WERI-Rb-1 (cell line): ENCODE data around the gene KLHL24.
"Not testable (repeated sequence)": the region's sequence is repeated elsewhere in the genome, so short reads cannot be mapped to it uniquely, and the experiment has no call there.

Source experiments
- DNase-seq: peaks from one replicate; pipeline ENCODE4 v3.0.0-alpha.2; 2020
- H3K27ac ChIP-seq: fragments of 250-450 bp; sonication (Bioruptor Pico); 2 replicates; pipeline ENCODE4 v1.5.1; 2020; ENCODE audit warnings: mild to moderate bottlenecking, moderate library complexity
- H3K27me3 ChIP-seq: fragments of 250-450 bp; sonication (Bioruptor Pico); 2 replicates; pipeline ENCODE4 v1.5.1; 2021; ENCODE audit warnings: mild to moderate bottlenecking, low read depth, moderate library complexity; ENCODE audit not compliant: insufficient read depth, severe bottlenecking
- H3K36me3 ChIP-seq: fragments of 250-450 bp; sonication (Bioruptor Pico); 2 replicates; pipeline ENCODE4 v1.5.1; 2020; ENCODE audit warnings: mild to moderate bottlenecking, moderate library complexity
- H3K4me3 ChIP-seq: 2 replicates; pipeline ENCODE4 v1.5.1; 2011; ENCODE audit warnings: low read depth, mild to moderate bottlenecking, control low read depth, low read length
- H3K9me3 ChIP-seq: fragments of 250-450 bp; sonication (Bioruptor Pico); 2 replicates; pipeline ENCODE4 v1.5.1; 2021; ENCODE audit warnings: mild to moderate bottlenecking, moderate library complexity; ENCODE audit not compliant: severe bottlenecking
- TF ChIP-seq, protein P1 (sequence below): IDR thresholded peaks from 2 replicates; pipeline ENCODE4 v1.5.1; 2011; ENCODE audit warnings: low read depth, mild to moderate bottlenecking, control low read depth, inconsistent platforms, low read length

The KLHL24 gene

DNA sequence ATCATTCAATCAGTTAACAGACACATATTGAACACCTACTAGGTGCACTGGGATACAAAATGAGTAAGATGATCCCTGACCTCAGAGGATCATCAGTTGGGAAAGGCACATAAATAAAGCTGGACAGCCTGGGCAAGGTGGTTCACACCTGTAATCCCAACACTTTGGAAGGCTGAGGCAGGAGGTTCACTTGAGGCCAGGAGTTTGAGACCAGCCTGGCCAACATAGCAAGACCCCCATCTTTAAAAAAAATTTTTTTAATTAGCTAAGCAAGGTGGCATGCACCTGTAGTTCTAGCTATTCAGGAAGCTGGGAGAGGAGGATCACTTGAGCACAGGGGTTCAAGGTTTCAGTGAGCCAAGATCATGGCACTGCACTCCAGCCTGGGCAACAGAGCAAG, 3.7 kb upstream of the KLHL24 start:
- no peak overlapping the region for H3K4me3 ChIP-seq

DNA sequence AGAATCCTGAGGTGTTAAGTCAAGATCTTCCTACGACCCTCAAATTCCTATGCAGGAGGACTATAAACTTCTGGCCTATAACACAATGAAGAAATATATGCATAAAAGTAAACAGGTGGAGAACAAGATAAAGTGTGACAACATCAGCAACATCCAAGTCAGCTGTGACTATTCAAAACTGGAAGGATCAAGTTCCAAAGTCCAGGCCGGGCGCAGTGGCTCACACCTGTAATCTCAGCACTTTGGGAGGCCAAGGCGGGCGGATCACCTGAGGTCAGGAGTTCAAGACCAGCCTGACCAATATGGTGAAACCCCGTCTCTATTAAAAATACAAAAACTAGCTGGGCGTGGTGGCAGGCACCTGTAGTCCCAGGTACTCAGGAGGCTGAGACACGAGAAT, 2.7 kb upstream of the KLHL24 start:
- not testable (repeated sequence) for H3K36me3 ChIP-seq

More for the DNA sequence above, 3.7 kb upstream of the KLHL24 start:
- no peak overlapping the region for H3K27ac ChIP-seq
- H3K27me3 ChIP-seq: no peaks in the 10 kb centered on the region
- H3K9me3 ChIP-seq: no peaks in the 10 kb centered on the region
- H3K36me3 ChIP-seq: no peaks in the 10 kb centered on the region; the same call in 1 of the 2 replicates
- no peak for DNase-seq
- TF ChIP-seq, protein P1, sequence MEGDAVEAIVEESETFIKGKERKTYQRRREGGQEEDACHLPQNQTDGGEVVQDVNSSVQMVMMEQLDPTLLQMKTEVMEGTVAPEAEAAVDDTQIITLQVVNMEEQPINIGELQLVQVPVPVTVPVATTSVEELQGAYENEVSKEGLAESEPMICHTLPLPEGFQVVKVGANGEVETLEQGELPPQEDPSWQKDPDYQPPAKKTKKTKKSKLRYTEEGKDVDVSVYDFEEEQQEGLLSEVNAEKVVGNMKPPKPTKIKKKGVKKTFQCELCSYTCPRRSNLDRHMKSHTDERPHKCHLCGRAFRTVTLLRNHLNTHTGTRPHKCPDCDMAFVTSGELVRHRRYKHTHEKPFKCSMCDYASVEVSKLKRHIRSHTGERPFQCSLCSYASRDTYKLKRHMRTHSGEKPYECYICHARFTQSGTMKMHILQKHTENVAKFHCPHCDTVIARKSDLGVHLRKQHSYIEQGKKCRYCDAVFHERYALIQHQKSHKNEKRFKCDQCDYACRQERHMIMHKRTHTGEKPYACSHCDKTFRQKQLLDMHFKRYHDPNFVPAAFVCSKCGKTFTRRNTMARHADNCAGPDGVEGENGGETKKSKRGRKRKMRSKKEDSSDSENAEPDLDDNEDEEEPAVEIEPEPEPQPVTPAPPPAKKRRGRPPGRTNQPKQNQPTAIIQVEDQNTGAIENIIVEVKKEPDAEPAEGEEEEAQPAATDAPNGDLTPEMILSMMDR: no peak

DNA sequence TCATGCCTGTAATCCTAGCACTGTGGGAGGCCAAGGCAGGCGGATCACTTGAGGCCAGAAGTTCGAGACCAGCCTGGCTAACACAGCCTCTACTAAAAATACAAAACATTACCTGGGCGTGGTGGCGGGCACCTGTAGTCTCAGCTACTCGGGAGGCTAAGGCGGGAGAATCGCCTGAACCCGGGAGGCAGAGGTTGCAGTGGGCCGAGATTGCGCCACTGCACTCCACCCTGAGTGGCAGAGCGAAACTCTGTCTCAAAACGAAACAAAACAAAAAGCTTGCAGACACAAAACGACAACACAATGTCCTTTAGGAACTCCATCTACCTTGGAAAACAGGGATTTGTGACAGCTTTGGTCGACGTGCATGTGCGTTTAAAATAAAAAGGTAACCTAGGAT, 716 bp upstream of the KLHL24 start:
- TF ChIP-seq, protein P1: no peak
- H3K27me3 ChIP-seq: no peaks in the 10 kb centered on the region
- peak overlapping the region; percentile 98 for H3K27ac ChIP-seq
- peaks cover 4% of the 10 kb centered on the region; the same call in 1 of the 2 replicates for H3K36me3 ChIP-seq
- H3K4me3 ChIP-seq: peak overlapping the region; percentile 92
- no peaks in the 10 kb centered on the region for H3K9me3 ChIP-seq
- no peak for DNase-seq

More for the DNA sequence above, 2.7 kb upstream of the KLHL24 start:
- not testable (repeated sequence) for H3K27me3 ChIP-seq, DNase-seq, H3K27ac ChIP-seq, H3K9me3 ChIP-seq, H3K4me3 ChIP-seq

DNA sequence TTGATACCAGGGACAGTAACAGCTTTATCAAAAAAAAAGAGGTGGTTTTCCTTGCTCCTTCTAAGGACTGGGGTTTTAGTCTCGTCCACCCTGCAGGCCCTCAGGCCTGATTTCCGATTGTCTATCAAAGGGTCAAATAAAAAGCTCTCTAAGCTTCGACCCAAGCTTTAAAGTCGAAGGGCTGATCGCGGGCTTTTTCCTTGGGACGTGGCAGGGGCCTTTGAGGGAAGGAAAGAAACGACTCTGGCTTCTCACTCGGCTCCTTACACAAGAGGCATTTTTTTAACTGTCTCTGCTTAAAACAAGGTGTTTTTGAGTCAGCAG, 354 bp upstream of the KLHL24 start:
- Histone ChIP-seq H3K9me3 (no peaks in the 10 kb centered on the region), H3K4me3 (peak overlapping the region; percentile 92), H3K27ac (peak overlapping the region; percentile 98), H3K36me3 (peaks cover 4% of the 10 kb centered on the region; the same call in 1 of the 2 replicates), H3K27me3 (no peaks in the 10 kb centered on the region)
- no peak for DNase-seq
- TF ChIP-seq, protein P1: no peak

DNA sequence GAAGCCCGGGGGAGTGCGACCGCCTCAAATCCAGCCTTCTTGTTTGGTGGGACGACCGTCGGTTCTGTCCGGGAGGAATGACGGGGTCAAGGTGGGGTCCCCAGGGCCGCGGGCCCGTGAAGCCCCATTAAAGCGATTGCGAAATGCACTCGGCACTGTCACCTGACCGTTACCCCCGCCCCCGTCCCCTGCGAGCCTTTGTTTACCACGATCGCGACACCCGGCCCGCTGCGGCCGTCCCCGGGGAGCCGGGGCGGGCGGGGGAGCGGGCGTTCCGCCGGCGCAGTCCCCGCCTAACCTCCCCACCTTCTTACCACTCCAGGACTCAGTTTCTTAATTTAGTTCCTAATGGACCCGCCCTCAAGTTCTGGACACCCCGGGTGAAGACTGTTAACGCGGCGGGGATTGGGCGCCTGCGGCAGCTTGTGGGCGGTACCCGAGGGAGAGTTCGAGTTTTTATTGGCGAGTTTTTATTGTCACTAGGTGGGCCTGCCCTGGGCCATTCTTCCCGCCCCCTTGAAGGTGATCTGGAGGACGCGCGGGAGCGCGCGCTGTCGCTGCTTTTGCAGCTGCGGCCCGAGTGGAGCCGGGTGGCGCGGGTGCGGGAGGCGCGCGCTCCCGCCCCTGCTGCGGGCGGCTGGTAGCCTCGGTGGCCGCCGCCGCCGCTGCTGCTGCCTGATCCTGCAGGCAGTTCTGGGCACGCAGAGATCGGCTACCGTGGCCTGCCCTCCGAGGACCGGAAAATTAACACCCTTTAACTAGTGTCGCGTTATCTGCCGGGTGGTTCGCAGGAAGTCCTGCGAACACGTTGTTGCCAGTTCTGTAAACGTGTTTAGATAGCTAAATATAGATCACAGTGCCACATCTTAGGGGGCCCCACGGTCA, 1.0 kb downstream of the KLHL24 start:
- DNase-seq: peak; percentile 97
- Histone ChIP-seq H3K27ac (peak overlapping the region; percentile 98), H3K36me3 (peaks cover 4% of the 10 kb centered on the region; the same call in 1 of the 2 replicates), H3K27me3 (no peaks in the 10 kb centered on the region), H3K9me3 (no peaks in the 10 kb centered on the region), H3K4me3 (peak overlapping the region; percentile 92)
- TF ChIP-seq, protein P1: no peak

DNA sequence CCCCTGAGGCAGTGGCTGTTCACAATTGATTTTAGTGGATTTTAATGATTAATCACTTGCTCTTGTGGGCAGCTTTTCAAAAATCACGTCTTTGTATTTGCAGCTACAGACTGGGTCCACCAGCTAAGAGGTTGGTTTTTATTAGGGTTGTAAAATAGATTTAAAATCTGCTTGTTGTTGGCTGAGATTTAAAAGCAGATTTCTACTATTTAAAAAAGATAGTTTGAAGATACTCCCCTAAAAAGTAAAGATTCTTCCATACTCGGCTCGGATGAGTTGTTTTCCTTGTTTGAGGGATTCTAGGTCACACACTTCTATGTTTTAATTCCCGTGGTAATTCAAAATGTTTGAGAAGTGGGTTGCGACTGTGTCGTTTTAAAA, 1.7 kb downstream of the KLHL24 start:
- DNase-seq: no peak
- H3K4me3 ChIP-seq: peak overlapping the region; percentile 76
- no peaks in the 10 kb centered on the region for H3K27me3 ChIP-seq
- TF ChIP-seq, protein P1: no peak
- no peaks in the 10 kb centered on the region for H3K9me3 ChIP-seq
- peaks cover 4% of the 10 kb centered on the region; the same call in 1 of the 2 replicates for H3K36me3 ChIP-seq
- H3K27ac ChIP-seq: peak overlapping the region; percentile 98

DNA sequence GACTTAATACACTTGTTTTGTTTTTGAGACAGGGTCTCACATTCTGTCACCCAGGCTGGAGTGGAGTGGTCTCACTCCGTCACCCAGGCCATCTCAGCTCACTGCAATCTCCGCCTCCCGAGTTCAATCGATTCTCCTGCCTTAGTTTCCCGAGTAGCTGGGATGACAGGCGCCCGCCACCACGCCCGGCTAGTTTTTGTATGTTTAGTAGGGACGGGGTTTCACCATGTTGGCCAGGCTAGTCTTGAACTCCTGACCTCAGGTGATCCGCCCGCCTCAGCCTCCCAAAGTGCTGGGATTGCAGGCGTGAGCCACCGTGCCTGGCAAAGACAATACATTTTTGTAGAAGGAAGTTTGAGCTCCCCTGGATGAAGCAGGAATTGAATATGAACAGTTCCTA, 2.2 kb downstream of the KLHL24 start:
- H3K9me3 ChIP-seq, H3K36me3 ChIP-seq, DNase-seq, H3K27ac ChIP-seq, H3K27me3 ChIP-seq: not testable (repeated sequence)
- peak overlapping the region; percentile 76; the same call in 1 of the 2 replicates for H3K4me3 ChIP-seq
